NCI-H2171 (cell line): ENCODE results near the gene THOC1.

ENCODE experiments used
- DNase-seq: peaks from one replicate; lab custom pipeline; 2025; lab: John Stamatoyannopoulos, UW

The THOC1 gene

DNA sequence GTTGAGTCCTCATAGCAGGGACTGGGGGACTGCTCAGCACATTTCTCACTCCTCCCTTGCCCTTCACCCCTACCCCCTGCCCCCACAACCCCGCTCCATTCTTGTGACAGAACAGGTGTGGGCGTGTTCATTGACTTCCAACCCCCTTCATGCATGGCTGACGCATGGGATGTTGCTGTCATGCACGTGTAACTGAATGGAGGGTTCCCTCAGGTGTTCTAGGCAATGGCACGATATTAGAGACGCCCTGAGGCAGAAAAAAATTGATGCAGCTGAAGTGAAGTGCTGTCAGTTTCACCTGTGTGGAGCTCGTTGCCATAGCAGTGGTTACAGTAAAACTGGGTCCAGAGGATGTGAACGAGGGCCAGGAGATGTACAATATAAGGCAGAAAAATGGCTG lies 6.5 kb upstream of the THOC1 start:
- DNase-seq, result no peak

DNA sequence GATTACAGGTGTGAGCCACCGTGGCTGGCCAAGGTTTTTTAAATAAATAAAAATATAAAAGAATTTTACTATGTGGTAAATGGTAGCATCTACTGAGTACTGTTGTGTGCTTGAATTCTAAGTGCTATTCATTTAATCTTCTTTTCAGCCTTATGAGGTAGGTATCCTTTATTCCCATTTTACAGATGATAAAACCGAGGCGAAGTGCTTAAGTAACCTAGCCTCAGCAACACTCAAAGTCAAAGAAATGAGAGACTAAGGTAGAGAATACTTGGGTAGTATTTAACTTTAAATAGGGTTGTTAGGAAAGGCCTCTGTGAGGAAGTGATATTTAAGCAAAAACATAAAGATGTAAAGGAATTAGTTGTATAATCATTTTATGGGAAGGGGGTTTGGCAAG lies 5.7 kb upstream of the THOC1 start:
- DNase-seq, result no peak

DNA sequence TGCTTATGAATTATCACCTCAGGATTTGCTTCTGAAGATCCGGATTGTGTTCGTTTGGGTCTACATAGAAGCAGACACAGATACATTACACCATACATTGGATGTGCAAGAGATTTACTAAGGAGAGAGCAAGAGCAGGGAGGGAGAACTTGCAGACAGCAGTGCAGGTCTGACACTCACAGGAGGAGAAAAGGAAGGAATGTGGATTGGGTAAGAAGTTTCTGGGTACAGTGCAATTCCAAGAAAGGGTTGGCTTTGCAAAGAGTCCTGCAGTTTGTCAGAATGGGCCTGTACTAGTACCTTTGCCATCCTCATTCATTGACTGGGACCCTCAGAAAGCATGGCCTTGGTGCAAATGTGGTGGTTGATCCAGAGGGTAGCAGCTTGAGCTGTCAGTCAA lies 4.8 kb upstream of the THOC1 start:
- no peak for DNase-seq

DNA sequence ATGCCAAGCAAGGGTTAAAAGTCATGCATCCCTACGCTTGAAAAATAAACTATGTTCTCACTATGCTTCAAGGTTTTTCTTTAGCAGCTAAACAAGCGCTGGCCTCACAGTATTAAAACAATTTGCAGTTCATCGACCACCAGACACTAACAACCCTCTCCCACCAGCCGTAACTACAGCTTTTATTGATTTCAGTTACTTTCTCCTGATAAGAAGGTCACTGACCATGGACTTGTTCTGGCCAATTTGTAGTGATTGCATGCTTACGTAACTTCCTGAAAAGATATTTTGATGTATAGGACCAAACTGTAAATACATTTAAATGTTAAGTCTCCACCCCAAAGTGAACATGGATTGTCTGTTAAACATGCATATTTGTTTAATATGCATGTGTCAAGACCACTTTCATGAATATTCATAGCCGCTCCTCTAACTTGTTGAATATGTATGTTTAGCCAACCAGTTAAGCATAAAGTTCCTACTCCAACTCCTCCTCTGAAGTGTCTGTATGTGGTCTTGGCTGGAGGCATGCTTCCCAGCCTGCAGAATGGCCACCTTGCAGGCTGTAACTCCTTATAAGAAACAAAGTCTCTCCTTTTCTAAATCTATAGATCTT lies 1.7 kb upstream of the THOC1 start:
- no peak for DNase-seq

DNA sequence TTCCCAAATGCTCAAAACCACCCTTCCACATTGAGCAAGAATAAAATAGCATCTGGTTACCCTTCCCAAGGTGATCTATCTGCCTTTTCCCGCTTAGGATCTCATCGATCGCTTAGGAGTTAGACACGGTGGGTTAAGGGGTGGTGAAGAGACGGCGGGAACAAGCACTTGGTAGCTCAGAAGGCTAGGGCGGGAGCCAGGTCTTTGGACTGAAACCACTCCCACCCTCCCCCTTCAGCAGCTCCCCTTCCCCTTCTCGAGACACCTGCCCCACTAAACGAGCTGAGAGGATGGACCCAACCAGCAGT lies 513 bp downstream of the THOC1 start:
- DNase-seq, result no peak

DNA sequence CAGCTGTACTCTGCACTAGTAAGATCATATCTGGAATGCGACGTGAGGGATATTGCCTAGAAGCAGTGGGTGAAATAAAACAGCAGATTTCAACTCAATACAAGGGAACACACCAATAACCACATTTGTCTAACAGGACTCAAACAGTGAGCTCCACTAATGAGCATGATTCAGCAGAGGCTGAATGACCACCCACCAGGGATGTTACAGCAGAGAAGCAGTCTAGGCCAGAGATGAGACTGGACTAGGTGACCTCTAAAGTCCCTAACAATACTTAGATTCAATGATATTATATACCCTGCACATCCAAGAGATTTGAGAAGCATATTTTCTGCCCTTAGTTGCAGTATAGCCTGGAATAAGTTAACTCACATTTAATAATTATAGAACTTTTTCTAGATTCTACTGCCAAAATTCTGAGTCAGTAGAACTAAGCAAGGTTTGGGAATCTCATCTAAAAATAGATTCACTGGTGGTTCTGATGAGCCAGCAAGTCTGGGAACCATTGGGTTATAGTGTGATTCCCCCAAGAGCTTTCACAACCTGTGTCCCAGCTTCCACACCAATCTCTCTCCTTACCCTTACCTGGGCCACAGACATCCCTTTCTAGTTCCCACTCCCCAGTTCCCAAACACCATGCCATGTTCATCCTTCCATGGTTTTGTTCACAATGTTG lies 6.3 kb downstream of the THOC1 start:
- DNase-seq, result no peak

DNA sequence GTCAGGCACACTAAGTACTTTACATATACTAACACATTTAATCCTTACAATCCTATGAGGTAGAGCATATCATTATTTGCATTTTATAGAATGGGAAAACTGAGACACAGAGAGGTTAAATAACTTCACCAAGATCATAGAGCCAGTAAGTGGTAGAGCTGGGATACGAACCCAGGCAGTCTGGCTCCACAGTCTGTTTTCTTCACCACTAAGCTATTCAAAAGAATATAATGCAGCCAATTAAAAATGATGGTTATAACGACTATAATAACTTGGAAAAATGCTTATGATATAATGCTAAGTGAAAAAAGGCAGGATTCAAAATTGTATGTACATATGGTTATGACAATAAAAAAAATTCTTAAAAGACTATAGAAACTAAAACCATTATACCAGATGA lies 7.3 kb downstream of the THOC1 start:
- no peak for DNase-seq

DNA sequence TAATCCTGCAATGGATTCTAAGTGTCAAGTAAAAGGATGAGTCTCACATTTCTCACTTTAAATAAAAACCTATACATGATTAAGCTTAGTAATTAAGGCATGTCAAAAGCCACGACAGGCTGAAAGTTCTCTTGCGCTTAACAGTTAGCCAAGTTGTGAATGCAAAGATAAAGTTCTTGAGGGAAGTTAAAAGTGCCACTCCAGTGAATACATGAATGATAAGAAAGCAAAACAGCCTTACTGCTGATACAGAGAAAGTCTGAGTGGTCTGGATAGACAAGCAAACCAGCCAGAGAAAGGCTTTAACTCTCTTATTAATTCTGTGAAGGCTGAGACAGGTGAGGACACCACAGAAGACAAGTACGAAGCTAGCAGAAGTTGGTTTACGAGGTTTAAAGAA lies 12.7 kb downstream of the THOC1 start:
- no peak for DNase-seq

DNA sequence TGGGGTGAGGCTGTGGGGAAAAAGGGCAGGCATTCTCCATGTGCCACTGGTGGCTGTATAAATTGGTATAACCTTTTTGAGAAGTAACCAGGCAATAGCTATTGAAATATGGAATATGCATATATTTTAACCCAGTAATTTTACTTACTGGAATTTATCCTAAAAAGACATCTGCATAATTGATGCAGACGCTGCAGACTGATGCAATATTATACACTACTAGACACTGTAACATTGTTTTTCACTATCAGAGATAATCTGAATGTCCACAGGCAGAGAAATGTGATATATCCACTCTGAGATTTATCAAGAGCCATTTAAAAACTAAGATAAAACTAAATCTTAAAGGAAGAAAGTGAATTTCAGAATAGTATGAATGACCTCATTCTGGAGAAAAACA lies 14.7 kb downstream of the THOC1 start:
- DNase-seq, result no peak

DNA sequence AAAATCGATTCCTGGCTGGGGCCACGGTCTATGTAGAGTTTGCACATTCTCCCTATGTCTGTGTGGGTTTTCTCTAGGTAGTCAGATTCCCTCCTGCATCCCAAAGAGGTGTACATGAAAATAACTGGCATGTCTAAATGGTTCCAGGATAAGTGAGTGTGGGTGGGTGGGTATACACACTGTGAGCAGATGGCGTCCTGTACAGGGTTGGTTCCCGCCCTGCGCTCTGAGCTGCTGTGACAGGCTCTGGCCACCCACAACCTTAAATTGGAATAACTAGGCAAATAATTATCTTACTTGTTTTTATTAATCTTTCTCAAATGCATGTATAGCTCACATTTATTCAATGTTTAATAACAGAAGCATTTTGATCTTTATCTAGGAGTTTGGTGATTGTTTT lies 16.3 kb downstream of the THOC1 start:
- DNase-seq, result peak; percentile 16

DNA sequence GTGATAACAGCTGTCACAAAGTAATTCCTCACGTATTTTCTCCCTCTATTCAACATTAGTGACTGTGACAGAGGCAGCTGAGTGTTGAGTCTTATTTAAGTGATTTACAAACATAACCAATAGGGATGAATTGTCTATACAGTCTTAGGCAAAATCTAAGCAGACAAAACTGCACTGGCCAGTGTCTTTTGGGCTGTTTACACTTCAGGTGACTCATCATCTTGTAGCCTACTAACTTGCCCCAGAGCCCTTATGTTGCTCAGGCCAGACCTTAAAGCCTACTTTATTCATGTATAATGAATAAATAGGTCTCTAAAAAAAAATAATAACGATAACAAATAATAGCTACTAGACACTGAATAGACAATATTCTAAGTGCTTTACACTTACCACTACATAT lies 17.2 kb downstream of the THOC1 start:
- DNase-seq, result peak; percentile 54

DNA sequence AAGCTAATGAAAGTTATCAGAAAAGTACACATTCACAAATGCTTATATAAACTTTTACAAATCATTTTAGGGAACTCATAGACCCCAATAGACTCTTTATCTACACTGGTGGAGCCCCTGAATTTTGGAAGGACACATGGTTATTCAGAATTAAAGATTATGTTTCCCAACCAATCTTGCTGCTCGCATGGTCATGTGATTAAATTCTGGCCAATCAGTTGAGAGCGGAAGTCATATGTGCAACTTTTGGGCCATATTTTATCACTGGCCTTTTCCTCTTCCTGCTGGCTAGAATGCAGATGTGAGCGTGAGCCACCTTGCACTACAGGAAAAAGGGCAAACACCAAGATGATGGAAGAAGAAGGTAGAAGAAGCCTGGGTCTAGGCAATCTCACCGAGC lies 19.8 kb downstream of the THOC1 start:
- DNase-seq, result no peak

DNA sequence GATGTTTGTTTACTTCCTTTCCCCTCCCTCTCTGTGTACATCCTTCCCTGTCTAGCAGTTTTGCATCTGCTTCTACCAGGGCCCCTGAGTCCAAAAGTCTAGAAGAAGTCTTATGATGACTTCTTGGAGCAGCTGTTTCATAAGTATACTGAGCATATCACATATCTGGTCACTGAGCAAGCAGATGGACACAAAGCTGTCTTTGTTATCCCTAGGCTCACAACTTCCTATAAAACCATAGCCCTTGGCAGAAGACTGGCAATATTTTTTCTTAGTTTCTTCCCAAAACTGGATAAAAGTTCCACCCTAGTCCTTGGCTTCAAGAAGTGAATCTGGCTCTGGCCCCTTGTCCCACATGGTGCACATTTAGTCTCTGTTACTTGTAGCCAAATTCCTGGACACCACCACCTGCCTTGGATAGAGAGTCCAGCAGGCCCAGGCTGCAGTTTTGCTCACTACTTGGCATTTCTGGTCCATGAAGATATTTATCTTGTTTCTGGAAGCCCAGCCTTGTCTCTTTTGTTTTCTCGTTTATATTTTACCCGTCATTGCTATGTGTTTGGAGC lies 22.5 kb downstream of the THOC1 start:
- no peak for DNase-seq

DNA sequence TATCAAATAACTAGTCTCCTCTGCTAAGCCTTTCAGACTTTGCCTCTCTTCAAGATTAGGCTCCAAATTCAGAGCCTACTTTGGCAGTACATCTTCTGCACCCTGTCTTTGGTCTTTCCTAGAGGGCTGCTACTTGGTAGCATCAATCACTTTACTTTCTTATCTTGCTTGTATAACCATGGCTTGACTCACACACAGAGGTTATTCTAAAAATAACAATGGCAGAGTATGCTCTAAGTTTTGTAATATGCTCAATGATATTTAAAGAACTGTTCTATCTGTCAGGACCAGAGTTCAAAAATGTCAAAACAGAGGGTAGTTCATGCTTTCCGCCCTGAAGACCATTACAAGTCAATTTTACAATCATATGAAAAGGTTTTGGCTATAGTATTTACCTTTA lies 27.7 kb downstream of the THOC1 start:
- no peak for DNase-seq

DNA sequence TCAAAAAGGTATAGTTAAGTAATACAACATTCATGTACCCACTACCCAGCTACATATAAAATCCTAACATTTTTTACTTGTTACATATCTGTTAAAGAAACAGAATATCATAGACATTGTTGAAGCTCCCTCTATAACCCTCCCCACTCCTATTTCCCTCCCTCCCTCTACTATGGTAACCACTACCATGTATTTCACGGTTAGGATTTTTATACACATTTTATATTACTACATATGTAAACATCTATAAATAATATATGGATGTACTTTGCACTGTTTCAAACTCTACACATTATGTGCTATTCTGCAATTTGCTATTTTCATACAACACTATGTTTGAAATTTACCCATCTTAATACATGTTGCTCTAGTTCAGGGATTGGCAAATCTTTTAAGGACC lies 36.3 kb downstream of the THOC1 start:
- no peak for DNase-seq

DNA sequence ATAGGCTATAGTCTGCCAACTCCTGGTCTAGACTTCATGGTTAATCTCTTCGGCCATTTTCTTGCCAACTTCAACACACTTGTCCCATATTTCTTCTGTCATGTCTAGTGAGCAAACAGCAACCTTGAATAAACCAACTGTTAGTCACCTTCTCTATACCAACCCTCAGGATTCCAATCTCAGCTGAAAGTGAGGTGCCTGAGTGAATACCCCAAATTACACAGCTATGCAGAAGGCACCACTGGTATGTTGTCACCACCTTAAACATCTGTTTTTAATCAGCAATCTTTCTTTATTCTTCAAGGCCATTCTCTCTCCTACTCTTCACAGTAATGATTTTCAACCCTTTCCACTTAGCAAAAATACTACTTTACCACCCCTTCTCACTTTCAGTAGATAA lies 39.3 kb downstream of the THOC1 start:
- DNase-seq, result no peak

DNA sequence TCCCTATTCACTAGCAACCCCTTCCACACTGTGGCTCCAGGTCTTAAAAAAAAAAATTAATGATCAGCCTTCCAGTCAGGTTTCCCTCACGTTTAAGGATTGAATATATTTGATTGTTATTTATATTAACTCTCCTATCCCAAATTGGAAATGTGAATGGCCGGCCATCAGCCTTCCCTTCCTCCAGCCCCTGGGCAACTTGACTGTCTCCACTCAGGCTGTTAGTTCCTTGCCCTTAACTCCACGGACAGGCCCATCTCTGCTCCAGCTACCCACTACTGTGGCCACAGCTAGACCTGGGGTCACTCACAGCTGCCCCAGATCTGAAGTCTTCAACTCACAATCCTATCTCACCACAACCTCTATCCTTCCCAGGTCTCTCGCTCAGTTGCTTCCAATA lies 39.9 kb downstream of the THOC1 start:
- no peak for DNase-seq

DNA sequence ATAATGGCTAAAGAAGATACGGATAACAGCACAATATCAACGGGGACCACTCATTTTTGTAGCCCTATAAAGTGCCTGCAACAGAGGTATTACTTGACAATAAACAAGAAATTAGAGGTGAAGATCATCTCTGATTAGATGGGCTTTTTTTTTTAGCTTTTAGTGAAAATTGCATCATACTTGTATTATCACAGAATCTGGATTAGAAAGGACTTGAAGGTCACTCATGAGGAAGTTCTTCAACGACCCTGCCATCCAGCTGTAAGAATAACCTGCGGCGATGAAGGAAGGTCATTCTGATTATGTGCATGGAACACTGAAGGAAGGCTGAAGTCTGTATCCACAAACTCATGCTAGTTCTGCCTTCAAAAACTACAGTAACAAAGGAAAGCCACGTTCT lies 40.5 kb downstream of the THOC1 start:
- DNase-seq, result no peak

DNA sequence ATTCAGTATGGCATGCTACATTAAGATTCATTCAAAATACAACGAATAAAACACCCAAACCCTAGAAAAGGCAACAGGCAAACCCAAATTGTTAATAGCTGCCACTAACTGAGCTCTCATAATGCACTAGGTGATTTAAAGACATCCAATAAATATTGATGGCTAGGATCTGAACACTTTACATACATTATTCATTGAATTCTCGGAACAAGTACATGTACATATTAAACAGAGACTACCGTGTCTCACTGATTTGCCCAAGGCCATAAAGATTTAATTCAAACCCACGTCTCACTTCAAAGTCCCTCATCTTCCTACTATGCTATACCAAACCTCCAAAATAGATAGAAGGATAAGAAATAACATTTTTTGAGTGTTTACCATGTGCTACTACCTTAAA lies 42.1 kb downstream of the THOC1 start:
- no peak for DNase-seq

DNA sequence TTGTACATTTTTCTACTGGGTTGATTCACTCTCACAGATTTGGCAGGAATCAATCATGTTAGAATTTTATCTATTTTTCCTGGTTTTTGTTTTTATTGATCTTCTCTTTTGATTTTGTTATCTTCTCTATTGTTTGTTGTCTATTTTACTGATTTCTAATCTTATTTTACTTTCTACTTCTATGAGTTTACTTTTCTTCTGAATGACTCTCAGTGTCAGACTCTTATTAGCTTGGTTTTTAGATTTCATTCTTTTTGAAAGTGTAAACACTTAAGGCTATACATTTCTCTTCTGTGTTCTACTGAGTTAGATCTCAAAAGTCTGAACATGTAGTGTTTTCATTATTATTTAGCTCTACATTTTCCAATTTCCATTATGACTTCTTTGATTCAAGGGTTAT lies 47.1 kb downstream of the THOC1 start:
- no peak for DNase-seq

DNA sequence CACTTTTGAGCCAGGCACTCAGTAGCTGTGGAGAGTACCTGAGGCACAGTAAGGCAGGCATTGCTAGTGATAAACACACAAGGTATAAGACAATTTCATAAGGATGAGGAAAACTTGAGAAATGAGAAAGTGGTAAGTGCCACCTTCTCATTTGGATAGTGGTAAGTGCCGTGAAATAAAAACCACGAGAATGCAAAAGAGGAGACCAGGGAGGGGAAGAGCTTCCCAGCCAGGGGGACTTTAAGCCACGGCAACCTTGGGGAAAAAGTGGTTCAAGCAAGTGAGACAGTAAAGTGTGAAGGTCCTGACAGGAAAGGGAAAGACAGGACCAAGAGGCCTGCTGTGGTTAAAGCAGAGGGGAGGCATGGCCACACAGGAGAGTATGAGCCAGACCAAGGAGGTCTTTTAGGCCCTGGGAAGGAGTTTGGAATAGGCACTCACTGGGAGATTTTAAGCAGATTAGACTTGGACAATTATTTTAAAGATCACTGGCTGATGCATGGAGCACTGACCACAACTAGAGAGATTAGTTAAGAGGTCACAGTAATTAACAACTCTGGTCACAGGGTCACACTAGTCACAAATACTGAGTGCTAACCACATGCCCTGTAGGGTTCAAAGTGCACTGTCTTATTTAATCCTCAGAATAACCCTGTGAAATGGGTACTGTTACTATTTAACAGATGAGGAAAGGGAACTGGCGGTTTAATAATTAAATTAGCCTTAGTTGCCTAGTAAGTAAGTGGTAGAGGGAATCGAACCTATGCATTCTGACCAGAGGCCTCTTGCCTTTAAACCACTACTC lies 50.1 kb downstream of the THOC1 start:
- DNase-seq, result no peak

DNA sequence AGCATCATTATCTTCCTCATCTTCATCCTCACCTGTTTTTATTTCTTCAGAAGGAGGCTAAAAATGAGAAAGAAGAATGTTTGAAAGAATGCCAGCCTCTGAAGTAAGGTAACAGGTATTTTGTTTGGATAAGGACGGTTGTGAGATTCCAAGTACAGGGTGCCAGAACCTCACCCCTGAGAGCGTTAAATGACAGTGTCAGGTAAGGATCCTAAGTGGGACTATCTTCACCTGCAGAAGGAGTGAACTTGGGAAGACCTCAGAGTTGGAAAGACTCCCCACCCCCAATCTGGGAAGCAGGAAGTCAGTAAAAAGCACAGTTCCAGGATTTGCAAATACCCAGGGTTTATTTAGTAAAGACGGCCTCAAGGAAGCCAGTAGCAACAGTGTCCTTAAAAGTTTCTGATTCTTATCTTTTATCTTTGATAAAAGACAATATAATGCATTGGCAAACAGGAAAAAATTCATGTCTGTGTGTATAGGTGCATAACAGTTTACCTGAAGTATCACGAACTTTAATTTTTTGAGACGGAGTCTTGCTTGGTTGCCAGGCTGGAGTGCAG lies 52.3 kb downstream of the THOC1 start:
- no peak for DNase-seq

DNA sequence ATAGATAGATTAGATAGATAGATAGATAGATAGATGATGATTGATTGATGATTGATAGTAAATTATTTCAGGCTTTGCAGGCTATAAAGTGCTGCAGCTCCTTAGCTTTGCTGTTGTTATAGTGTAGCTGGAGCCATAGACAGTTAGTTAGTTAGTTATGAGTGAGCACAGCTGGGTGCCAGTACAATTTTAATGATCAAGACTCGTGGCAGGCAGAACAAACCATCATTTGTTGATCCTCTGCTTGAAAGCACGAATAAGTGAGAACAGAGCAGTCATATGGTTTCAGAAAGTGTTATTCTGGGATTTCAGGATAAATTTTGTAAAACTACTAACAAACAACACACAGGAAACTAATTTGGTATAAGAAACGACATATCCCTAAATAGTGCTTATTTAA lies 53.9 kb downstream of the THOC1 start:
- DNase-seq, result no peak
